GM06990 (cell line): Measurements from ENCODE around the gene DTX4.
A peak's percentile ranks its signal among the peaks of the same experiment; 100 is the strongest.

Source experiments
- DNase-seq: peaks from one replicate; pipeline ENCODE4 v3.0.0-alpha.2; 2011; ENCODE audit not compliant: insufficient read length; ENCODE audit errors: extremely low read depth
- H3K27me3 ChIP-seq: replicated peaks from 2 replicates; pipeline ENCODE4 v1.6.0; 2011; ENCODE audit warnings: low read length; ENCODE audit not compliant: control insufficient read depth, insufficient read depth
- H3K36me3 ChIP-seq: 2 replicates; pipeline ENCODE4 v1.5.1; 2011; ENCODE audit warnings: low read length; ENCODE audit not compliant: control insufficient read depth, insufficient read depth
- H3K4me3 ChIP-seq: replicated peaks from 2 replicates; pipeline ENCODE4 v1.5.1; 2011; ENCODE audit warnings: low read depth, mild to moderate bottlenecking, control low read depth, low read length
- CTCF ChIP-seq: IDR thresholded peaks from 2 replicates; pipeline ENCODE4 v1.5.1; 2011; ENCODE audit warnings: low read length, control low read depth, mild to moderate bottlenecking, inconsistent platforms; ENCODE audit not compliant: insufficient read depth, poor library complexity, severe bottlenecking

The DTX4 gene

GRCh38 chr11:59225017-59225416 is 53.1 kb downstream of the DTX4 start:
- DNase-seq: no peak
- Histone ChIP-seq H3K27me3 (no peaks in the 10 kb centered on the region), H3K4me3 (0 out of 2 replicates have a peak overlapping the region, but pooled peaks have one; percentile 4), H3K36me3 (no peaks in the 10 kb centered on the region)
- no peak for TF ChIP-seq CTCF

GRCh38 chr11:59226396-59226795 is 54.5 kb downstream of the DTX4 start:
- H3K27me3 ChIP-seq: no peaks in the 10 kb centered on the region
- no peak for TF ChIP-seq CTCF
- no peak for DNase-seq
- no peak overlapping the region for H3K4me3 ChIP-seq
- H3K36me3 ChIP-seq: no peaks in the 10 kb centered on the region

- no peak for DNase-seq
- Histone ChIP-seq H3K4me3 (no peak overlapping the region), H3K27me3 (no peaks in the 10 kb centered on the region), H3K36me3 (no peaks in the 10 kb centered on the region)
- TF ChIP-seq CTCF: no peak
These were observed 68.4 kb downstream of the DTX4 start for GRCh38 chr11:59240322-59240721.

- no peak for DNase-seq
- Histone ChIP-seq H3K4me3 (no peak overlapping the region), H3K36me3 (no peaks in the 10 kb centered on the region), H3K27me3 (no peaks in the 10 kb centered on the region)
- no peak for TF ChIP-seq CTCF
These were observed 71.7 kb downstream of the DTX4 start for GRCh38 chr11:59243633-59244032.

GRCh38 chr11:59247531-59248227 is 75.7 kb downstream of the DTX4 start:
- DNase-seq: no peak
- no peaks in the 10 kb centered on the region for H3K36me3 ChIP-seq
- TF ChIP-seq CTCF: no peak
- H3K27me3 ChIP-seq: no peaks in the 10 kb centered on the region
- H3K4me3 ChIP-seq: no peak overlapping the region

- no peaks in the 10 kb centered on the region for H3K36me3 ChIP-seq
- TF ChIP-seq CTCF: no peak
- DNase-seq: no peak
- no peak overlapping the region for H3K4me3 ChIP-seq
- H3K27me3 ChIP-seq: no peaks in the 10 kb centered on the region
These were observed 77.6 kb downstream of the DTX4 start for GRCh38 chr11:59249535-59249934.
